GM10266 (cell line): ENCODE results near the gene IL6ST.
"Not testable (repeated sequence)": the region's sequence is repeated elsewhere in the genome, so short reads cannot be mapped to it uniquely, and the experiment has no call there.

Experiments used
- DNase-seq: peaks from one replicate; pipeline ENCODE4 v3.0.0; 2012; ENCODE audit errors: extremely low spot score
- CTCF ChIP-seq: IDR thresholded peaks from 2 replicates; pipeline ENCODE4 v1.5.1; 2012; ENCODE audit warnings: mild to moderate bottlenecking, low read depth; ENCODE audit not compliant: control insufficient read depth, insufficient read depth; ENCODE audit errors: missing control alignments

The IL6ST gene

GRCh38 chr5:56025151-56025885 is 30.6 kb upstream of the IL6ST start:
- TF ChIP-seq CTCF: no peak
- no peak for DNase-seq

GRCh38 chr5:56024810-56025150 is 30.0 kb upstream of the IL6ST start:
- no peak for DNase-seq
- no peak for TF ChIP-seq CTCF

- no peak for TF ChIP-seq CTCF
Measured at GRCh38 chr5:56023296-56023695, 28.5 kb upstream of the IL6ST start.

GRCh38 chr5:56019306-56020272 is 24.8 kb upstream of the IL6ST start:
- no peak for DNase-seq
- no peak for TF ChIP-seq CTCF

More at GRCh38 chr5:56023296-56023695, 28.5 kb upstream of the IL6ST start:
- DNase-seq: no peak

GRCh38 chr5:56018832-56019231 is 24.1 kb upstream of the IL6ST start:
- DNase-seq: no peak
- no peak for TF ChIP-seq CTCF

- not testable (repeated sequence) for DNase-seq
Measured at GRCh38 chr5:56014701-56015100, 19.9 kb upstream of the IL6ST start.

- DNase-seq: not testable (repeated sequence)
Measured at GRCh38 chr5:56013939-56014338, 19.2 kb upstream of the IL6ST start.

- no peak for TF ChIP-seq CTCF
- DNase-seq: no peak
Measured at GRCh38 chr5:56012281-56012963, 17.7 kb upstream of the IL6ST start.
